ENCODE data around the gene TPD52L1.
"Not testable (repeated sequence)": the region's sequence is repeated elsewhere in the genome, so short reads cannot be mapped to it uniquely, and the experiment has no call there.

Gene TPD52L1

DNA sequence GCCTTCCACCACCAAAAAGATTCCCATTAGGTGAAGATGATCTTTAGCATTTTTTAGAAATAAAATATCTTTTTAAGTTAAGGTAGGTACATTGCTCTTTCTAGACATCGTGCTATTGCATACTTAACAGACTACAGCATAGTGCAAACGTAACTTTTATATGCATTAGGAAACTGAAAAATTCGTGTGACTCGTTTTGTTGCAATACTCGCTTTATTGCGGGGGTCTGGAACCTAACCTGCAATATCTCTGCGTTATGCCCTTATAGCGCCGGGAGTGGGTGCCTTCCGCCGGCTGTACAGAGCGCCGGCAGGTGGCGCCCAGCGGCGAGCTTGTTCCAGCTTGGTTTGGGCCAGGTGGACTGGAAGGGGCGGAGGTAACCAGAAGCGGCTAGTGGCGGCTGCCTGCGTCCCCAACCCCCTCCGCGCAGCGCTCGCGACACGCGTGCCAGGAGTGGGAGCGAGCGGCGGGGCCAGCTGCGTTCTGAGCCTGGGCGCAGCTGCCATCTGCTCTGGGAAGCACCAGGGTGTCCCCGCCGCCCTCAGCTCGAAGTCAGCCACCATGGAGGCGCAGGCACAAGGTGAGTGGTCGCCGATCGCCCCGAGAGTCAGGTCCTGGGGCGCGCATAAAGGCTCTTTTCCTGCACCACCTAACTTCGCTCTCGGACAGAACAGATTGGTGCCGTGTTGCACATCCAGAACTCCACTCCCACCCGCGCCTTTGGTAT is at the start of gene TPD52L1:
TPD52L1 (plus strand) TSS at position 383 of the 727 bp plus-strand sequence; CDS start at position 562, 179 bp downstream.
- no peak for DNase-seq (ENCODE audit: low read depth in 2 of 2)

- DNase-seq (ENCODE audit: low read depth in 2 of 2): peak; percentile 71 to 73
Measured at GRCh38 chr6:125104425-125104824, 49.1 kb upstream of the TPD52L1 start.

DNA sequence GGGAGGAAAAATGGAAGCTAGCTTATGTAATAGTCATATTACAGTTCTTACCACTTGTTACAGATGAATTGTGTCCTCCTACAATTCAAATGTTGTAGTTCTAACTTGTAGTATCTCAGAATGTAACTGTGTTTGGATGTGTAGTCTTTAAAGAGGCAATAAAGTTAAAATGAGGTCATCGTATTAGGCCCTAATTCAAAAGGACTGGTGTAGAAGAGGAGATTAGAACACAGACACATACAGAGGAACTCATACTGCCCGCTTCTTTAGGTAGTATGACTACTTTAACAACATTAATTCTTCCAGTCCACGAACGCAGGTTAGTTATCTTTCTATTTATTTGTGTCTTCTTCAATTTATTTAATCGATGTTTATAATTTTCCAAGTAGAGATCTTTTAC is 46.5 kb upstream of the TPD52L1 start:
- DNase-seq (ENCODE audit: low read depth in 2 of 2): no peak

- no peak for DNase-seq (ENCODE audit: low read depth in 2 of 2)
Measured at GRCh38 chr6:125107896-125108295, 45.7 kb upstream of the TPD52L1 start.

GRCh38 chr6:125110056-125110455 is 43.5 kb upstream of the TPD52L1 start:
- DNase-seq (ENCODE audit: low read depth in 2 of 2): no peak

DNA sequence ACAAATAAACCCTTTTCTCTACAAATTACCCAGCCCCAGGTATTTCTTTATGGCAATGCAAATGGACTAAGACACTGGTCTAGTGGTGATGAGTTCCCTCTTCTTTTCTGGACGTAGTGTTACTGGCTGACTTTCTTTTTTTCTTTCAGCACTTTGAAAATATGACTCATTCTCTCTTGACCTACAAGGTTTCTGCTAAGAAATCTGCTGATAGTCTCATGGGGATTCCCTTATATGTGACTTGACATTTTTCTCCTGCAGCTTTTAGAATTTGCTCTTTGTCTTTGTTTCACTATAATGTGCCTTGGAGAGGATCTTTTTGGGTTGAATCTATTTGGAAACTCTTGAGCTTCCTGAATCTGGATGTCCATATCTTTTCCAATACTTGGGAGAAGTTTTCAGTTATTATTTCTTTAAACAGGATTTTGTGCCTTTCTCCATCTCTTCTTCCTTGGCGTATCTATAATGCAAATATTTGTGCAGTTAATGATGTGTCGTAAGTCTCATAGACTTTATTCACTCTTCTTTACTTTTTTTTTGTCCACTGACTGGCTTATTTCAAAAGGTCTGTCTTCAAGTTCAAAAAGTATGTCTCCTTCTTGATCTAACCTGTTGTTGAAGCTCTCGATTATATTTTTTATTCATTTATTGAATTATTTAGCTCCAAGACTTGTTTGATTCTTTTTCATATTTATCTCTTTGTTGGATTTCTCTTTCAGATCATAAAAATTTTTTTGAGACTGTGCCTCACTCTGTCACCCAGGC is 42.2 kb upstream of the TPD52L1 start:
- no peak for DNase-seq (ENCODE audit: low read depth in 2 of 2)

DNA sequence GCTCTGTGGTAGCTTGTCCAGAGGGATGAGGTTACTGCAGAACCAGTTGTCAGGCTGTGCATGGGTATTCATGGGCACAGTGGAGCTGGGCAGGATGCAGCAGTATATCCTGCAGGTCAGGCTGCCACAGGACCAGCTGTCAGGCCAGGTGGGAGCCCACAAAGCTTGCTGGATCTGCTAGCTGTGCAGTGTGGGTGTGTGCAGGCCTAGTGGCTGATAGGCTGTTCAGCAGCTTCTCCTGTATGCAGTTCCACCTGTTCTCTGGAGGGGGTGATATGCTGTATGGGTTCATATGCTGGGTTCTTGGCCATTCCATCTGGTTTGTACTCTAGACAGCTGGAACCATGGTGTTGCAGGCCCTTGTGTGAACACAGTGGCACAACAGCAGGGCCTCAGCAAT is 40.6 kb upstream of the TPD52L1 start:
- no peak for DNase-seq (ENCODE audit: low read depth in 2 of 2)

DNA sequence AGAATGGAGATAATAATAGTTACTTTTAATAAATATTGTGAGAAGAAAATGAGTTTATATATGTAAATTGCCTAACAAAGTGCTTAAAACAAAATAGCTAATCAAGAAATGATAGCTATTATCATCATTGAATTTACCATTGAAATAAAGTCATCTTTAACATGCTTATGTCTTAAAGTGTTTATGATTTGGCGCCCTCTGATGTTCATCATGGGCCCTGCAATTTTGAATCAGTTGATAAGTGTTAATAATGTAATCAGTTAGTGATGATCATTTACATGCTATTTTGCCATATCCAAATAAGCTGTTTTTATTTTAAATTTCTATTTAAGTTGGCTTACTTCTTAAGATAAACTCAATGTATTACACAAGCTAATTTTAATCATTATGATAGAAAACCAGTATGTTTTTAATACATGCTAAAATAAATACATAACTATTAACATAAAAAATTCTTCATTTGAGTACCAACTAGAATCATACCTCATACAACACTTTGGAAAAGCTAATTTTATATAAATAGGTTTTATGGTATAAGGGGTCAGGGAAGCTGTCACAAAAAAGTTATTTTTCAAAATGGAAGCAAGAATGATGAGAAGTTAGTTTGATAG is 39.2 kb upstream of the TPD52L1 start:
- no peak for DNase-seq (ENCODE audit: low read depth in 2 of 2)

DNA sequence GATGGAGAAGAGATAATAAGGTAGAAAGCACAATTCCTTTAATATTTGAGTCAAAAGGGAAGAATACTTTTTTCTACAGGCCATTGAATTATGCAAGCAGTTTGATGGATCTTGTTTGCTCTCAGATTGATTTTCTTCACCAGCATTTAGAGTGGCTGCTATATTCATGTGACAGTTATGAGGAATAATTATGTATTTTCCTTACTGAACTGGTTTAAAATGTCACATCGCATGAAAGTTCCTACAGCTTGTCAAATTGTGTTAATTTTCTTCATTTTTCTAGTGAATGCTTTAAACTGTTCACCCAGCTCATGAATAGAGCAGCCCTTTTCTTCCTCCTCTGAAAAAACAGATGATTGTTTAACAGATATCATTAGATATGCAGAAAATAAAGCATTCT is 37.4 kb upstream of the TPD52L1 start:
- no peak for DNase-seq (ENCODE audit: low read depth in 2 of 2)

- DNase-seq (ENCODE audit: low read depth in 2 of 2): no peak
Measured at GRCh38 chr6:125116710-125117109, 36.9 kb upstream of the TPD52L1 start.

DNA sequence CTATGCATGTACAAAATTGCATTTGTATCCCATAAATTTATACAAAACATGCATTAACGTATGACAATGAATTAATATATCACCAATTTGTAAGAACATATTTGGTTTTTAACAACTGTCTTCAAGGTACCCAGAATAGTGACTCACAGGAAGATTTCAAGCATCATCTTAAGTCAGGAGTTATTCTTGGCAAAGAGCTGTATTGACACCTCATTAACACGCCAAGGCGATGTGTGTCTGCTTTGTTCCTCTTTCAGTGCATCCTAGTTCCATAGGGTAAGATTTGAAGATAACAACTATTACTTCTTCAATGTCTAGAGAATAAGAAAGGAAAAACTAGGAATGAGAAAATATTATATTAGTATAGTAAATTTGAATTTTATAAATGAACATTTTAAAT is 35.8 kb upstream of the TPD52L1 start:
- no peak for DNase-seq (ENCODE audit: low read depth in 2 of 2)

GRCh38 chr6:125120054-125120590 is 33.5 kb upstream of the TPD52L1 start:
- no peak for DNase-seq (ENCODE audit: low read depth in 2 of 2)

DNA sequence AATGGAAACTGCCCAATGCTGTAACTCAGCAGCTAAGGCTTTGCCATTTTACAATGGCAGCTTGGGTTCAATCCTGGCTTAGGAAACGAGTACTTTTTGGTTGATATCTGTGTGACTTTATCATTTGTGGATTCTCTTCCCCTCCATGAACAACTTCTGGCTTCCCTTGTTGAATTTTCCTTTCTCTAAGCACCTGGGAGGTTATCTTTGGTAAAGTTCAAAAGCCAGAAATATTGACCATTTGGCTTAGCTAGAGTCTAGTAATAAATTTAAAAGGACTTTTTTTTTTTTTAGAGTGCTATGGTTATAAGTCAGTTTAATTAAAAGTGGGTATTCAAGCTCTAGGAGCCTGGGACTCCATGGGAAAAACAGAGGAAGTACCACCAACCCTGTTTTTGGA is 31.7 kb upstream of the TPD52L1 start:
- DNase-seq (ENCODE audit: low read depth in 2 of 2): no peak

DNA sequence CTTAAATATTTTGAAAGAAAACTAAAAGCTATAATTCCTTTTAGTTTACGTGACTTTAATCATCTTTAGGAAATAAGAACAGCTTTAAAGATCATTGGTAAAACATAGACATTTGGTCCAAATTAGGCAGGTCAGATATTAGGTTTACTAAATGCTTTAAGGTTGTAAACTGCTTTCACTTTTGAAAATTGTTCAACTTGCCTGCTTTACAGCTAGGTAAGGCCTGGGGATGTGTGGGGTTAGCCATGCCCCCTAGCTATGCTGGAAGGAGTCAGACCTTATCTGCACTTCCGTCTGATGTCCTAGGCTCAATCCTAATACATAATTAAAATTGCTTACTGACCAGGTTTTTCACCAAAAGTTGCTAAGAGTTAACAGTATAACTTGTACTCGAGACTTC is 30.5 kb upstream of the TPD52L1 start:
- no peak for DNase-seq (ENCODE audit: low read depth in 2 of 2)

DNA sequence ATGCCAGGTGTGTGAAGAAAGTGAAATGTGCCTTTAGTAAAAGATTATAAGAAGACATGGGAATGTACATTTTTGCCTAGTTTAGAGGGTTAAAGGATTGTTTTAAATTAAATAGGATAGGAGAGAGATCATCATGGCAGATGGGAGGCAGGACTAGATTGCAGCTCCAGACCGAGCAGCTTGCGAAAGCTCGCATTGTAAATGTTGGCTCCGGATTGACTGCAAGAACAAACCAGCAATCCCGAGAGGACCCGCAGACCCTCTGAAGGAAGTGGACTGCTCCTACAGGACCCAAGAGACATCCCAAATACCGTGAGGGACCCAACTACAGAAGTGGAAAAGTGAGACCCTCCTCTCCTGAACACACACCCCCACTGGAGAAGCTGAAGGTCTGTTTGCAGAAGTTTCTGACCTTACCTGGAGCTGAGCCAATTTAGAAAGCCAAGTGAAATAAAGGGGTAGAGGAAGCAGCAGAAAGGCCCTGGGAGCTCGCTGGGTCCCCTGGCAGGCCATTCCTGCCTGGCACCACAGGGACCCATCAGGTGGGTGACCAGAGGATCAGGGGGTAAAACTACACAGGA is 30.0 kb upstream of the TPD52L1 start:
- no peak for DNase-seq (ENCODE audit: low read depth in 2 of 2)

DNA sequence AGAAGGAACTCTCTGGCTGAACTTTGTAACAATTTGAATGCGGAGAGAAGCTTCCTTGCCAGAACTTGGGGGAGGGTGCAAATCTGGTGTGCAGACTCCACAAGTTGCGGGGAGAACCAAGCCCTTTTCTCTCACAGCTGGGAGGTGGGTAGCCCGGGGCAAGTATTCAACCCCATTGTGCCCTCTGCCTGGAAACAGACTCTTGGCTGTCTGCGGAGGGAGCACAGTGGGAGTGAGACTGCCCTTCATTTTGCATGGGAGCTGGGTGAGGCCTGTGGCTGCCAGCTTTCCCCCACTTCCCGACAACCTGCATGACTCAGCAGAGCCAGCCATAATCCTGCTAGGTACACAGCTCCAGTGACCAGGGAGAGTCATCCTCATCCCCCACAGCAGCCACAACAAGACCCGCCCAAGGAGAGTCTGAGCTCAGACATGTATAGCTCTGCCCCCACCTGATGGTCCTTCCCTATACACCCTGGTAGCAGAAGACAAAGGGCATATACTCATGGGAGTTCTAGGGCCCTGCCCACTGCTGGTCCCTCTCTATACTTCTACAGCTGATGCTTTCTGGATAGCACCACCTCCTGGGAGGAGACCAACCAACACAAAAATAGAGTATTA is 29.4 kb upstream of the TPD52L1 start:
- DNase-seq (ENCODE audit: low read depth in 2 of 2): no peak

DNA sequence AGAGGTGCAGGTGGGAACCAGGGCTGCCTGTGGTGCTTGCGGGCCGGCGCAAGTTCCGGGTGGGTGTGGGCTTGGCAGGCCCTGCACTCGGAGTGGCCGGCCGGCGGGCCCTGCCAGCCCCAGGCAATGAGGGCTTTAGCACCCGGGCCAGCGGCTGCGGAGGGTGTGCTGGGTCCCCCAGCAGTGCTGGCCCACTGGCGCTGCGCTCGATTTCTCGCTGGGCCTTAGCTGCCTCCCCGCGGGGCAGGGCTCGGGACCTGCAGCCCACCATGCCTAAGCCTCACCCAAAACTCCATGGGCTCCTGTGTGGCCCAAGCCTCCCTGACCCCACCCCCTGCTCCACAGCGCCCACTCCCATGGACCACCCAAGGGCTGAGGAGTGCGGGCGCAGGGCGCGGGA is 27.7 kb upstream of the TPD52L1 start:
- not testable (repeated sequence) for DNase-seq (ENCODE audit: low read depth in 2 of 2)

DNA sequence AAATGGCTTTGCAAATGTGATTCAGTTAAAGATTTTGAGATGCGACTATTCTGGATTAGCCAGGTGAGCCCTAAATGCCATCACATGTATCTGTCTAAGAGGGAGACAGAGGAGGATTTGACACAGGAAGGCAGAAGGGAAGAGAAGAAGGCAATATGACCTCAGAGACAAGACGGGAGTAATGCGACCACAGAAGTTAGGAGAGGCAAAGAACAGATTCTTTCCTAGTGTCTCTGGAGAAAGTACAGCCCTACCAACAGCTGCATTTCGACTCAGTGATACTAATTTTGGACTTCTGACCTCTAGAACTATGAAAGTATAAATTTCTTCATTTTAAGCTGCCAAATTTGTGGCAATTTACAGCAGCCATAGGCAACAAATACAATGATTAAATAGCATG is 24.2 kb upstream of the TPD52L1 start:
- no peak for DNase-seq (ENCODE audit: low read depth in 2 of 2)

DNA sequence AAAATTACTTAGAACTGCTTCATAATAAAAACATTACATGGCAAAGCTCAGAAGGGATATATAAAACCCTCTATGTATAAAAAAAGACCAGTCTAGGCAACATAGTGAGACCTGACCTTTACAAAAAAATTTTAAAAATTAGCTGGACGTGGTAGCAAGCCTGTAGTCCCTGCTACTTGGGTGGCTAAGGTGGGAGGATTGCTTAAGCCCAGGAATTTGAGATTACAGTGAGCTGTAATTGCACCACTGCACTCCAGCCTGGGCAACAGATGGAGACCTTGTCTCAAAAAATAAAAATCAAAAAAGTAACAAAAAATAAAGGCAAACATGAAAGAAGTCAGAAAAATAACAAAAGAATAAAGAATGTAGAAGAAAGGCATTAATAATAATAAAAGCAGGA is 21.5 kb upstream of the TPD52L1 start:
- DNase-seq (ENCODE audit: low read depth in 2 of 2): no peak

- no peak for DNase-seq (ENCODE audit: low read depth in 2 of 2)
Measured at GRCh38 chr6:125136378-125136777, 17.2 kb upstream of the TPD52L1 start.

- no peak for DNase-seq (ENCODE audit: low read depth in 2 of 2)
Measured at GRCh38 chr6:125138083-125138482, 15.5 kb upstream of the TPD52L1 start.

- peak; percentile 29 to 42 for DNase-seq (ENCODE audit: low read depth in 2 of 2)
Measured at GRCh38 chr6:125140808-125141207, 12.8 kb upstream of the TPD52L1 start.

All from fibroblast of skin of left biceps (primary cell).